ENCODE measurements around the gene SPSB4.
"Not testable (repeated sequence)": the region's sequence is repeated elsewhere in the genome, so short reads cannot be mapped to it uniquely, and the experiment has no call there.

The SPSB4 gene

GRCh38 chr3:141012571-141012970, 38.6 kb upstream of the SPSB4 start (continued):
- TF ChIP-seq ZNF518A (tag by site-specific recombination; conservative IDR thresholded peaks at IDR 0.05; ENCODE audit: low read depth): no peak
- TF ChIP-seq ZBTB44 (tag by site-specific recombination; IDR thresholded peaks at IDR 0.05): no peak
- no peak for TF ChIP-seq ZNF24 (tag by site-specific recombination; IDR thresholded peaks at IDR 0.05)
- no peak for TF ChIP-seq ZNF362 (tag by site-specific recombination; IDR thresholded peaks at IDR 0.05)
- no peak for TF ChIP-seq ZNF133 (tag by site-specific recombination; IDR thresholded peaks at IDR 0.05)
- no peak for TF ChIP-seq ZNF843 (tag by site-specific recombination; IDR thresholded peaks at IDR 0.05)
- TF ChIP-seq ZNF404 (tag by site-specific recombination; IDR thresholded peaks at IDR 0.05): no peak
- TF ChIP-seq ZBTB10 (tag by site-specific recombination; IDR thresholded peaks at IDR 0.05): no peak
- no peak for TF ChIP-seq OSR2 (tag by site-specific recombination; IDR thresholded peaks at IDR 0.05)
- no peak for TF ChIP-seq ZNF214 (tag by site-specific recombination; IDR thresholded peaks at IDR 0.05; ENCODE audit: borderline replicate concordance)
- no peak for TF ChIP-seq ZNF202 (tag by site-specific recombination; IDR thresholded peaks at IDR 0.05; ENCODE audit: borderline replicate concordance)

GRCh38 chr3:141015481-141015880, 35.7 kb upstream of the SPSB4 start:
- H3K4me3 ChIP-seq (ENCODE audit: low read depth, low read length): no peak overlapping the region
- H3K9me3 ChIP-seq (ENCODE audit: control insufficient read depth, insufficient read depth, low read depth, low read length): no peaks in the 10 kb centered on the region
- no peak for TF ChIP-seq PATZ1 (tag by site-specific recombination; IDR thresholded peaks at IDR 0.05)
- POLR2A ChIA-PET: no interaction called here
- CTCF ChIA-PET: interaction anchor here (0.6 to 2.9 kb wide), 3 partner anchors 15 to 151 kb away, joined by 4 to 8 read pairs (median 5); no protein-coding TSS in a partner anchor
- H3K27ac ChIP-seq (ENCODE audit: extremely low read depth, low read depth, low read length): no peak overlapping the region
- no peaks in the 10 kb centered on the region for H3K36me3 ChIP-seq (ENCODE audit: control insufficient read depth in 2 of 2, insufficient read depth in 1 of 2, low read length in 2 of 2)
- H3K4me1 ChIP-seq (ENCODE audit: control insufficient read depth, insufficient read depth, low read length): no peaks in the 10 kb centered on the region

GRCh38 chr3:141017366-141018322, 33.5 kb upstream of the SPSB4 start:
- CTCF ChIA-PET: interaction anchor here (0.9 to 1.9 kb wide), 2 partner anchors 17 to 175 kb away, joined by 4 to 10 read pairs; no protein-coding TSS in a partner anchor
- H3K9me3 ChIP-seq (ENCODE audit: control insufficient read depth, insufficient read depth, low read depth, low read length); H3K4me1 ChIP-seq (ENCODE audit: control insufficient read depth, insufficient read depth, low read length); H3K4me3 ChIP-seq (ENCODE audit: low read depth, low read length); POLR2A ChIA-PET; H3K36me3 ChIP-seq (ENCODE audit: control insufficient read depth in 2 of 2, insufficient read depth in 1 of 2, low read length in 2 of 2); H3K27ac ChIP-seq (ENCODE audit: extremely low read depth, low read depth, low read length): not testable (repeated sequence)
